GM21576 (cell line): ENCODE data around the gene CFAP210.
"Not testable (repeated sequence)": the region's sequence is repeated elsewhere in the genome, so short reads cannot be mapped to it uniquely, and the experiment has no call there.

Source experiments
- ATAC-seq: cut with Tn5 transposase; IDR thresholded peaks from one replicate; pipeline ENCODE4 v1.9.1; 2021; ENCODE audit warnings: mild to moderate bottlenecking, moderate library complexity; ENCODE audit not compliant: unreplicated experiment

CFAP210 gene

DNA sequence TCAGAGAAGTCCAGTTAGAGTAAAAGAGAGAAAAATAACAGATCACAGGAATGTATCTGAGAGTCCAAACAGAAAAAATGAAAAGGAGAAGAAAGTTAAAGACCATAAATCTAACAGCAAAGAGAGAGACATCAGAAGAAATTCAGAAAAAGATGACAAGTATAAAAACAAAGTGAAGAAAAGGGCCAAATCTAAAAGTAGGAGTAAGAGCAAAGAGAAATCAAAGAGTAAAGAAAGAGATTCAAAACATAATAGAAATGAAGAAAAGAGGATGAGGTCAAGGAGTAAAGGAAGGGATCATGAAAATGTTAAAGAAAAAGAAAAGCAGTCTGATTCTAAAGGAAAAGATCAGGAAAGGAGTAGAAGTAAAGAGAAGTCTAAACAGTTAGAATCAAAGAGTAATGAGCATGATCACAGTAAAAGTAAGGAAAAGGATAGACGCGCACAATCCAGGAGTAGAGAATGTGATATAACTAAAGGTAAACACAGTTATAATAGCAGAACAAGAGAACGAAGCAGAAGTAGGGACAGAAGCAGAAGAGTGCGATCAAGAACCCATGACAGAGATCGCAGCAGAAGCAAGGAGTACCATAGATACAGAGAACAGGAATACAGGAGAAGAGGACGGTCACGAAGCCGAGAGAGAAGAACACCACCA is 57.6 kb downstream of the CFAP210 start:
- no peak for ATAC-seq

GRCh38 chr2:169625781-169626180 is 68.4 kb downstream of the CFAP210 start:
- no peak for ATAC-seq

GRCh38 chr2:169623235-169623634 is 71.0 kb downstream of the CFAP210 start:
- ATAC-seq, result no peak

DNA sequence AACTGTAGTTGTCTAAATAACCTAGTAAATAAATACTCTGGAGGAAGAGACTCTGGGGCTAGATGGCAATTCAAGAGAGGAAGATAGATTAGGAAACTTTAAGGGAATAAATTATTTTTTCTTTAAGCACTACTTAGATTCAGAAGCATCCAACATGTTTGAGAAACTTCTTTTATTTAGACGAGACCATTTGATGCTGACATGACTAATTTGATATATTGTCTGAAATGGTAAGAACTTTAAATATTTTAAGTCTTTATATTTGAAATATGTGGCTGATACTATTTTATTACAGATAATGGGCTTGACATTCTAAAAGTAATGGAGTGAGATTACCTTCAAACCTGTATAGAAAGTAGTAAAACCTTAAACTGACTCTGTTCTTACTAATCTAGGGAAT is 73.7 kb downstream of the CFAP210 start:
- no peak for ATAC-seq

DNA sequence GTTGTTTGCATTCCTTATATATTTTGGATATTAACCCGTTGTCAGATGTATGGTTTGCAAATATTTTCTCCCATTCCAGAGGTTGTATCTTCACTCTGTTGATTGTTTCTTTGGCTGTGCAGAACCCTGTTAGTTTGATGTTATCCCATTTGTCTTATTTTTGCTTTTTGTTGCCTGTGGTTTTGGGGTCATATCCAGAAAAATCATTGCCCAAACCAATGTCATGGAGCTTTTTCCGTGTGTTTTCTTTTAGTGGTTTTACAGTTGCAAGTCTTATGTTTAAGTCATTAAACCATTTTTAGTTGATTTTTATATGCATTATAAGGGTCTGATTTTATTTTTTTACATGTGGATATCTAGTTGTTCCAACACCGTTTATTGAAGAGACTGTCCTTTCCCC is 74.3 kb downstream of the CFAP210 start:
- ATAC-seq, result no peak

GRCh38 chr2:169615982-169616381 is 78.2 kb downstream of the CFAP210 start:
- not testable (repeated sequence) for ATAC-seq

- ATAC-seq, result no peak
These were observed 80.3 kb downstream of the CFAP210 start for GRCh38 chr2:169613876-169614275.

DNA sequence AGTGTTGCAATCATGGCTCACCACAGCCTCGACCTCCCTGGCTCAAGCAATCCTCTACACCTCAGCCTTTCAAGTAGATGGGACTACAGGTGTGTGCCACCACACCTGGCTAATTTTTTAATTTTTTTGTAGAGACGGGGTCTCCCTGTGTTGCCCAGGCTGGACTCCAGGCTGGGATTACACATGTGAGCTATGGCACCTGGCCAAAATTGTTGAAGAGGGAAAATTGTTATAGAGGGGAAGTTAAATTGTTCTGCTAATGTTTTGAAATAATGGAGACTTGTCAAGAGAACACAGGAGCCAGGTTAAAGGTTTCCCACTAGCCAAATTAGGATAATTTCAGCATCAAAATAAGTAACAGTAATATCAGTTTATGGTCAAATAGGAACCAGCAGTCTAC is 84.9 kb downstream of the CFAP210 start:
- no peak for ATAC-seq

DNA sequence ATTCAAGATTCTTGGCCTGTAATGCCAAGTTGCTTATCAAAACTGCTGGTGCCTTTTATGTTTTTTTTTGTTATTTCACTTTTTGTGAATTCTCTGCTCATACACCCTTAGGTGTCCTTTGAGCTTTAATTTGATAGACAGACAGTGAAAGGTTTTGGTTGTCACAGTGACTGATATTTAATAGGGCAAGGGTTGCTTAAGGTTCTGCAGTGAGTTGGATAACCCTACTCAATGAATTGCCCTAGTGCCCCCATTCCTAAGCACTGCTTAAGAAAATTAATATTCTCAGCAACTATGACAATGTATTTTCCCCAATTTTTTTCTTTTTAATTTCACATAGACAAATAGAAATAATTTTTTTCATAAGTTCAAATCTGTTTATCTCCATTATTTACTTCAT is 94.6 kb downstream of the CFAP210 start:
- no peak for ATAC-seq

DNA sequence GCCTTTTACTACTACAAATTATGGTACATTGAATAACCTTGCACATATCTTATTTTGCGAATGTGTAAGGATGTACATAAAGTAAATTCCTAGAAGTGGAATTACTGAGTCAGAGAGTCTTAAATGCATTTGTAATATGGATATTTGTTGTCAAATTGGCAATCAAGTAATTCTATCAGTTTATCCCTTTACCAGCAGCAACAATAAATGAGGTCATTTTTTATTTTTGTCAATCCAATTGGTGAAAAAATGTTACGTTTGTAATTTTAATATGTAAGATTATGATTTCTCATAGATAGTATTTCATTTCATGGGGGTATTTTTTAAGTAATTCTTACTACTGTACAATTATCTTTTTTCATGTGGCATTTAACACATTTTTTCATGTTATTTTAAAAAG is 95.2 kb downstream of the CFAP210 start:
- no peak for ATAC-seq

DNA sequence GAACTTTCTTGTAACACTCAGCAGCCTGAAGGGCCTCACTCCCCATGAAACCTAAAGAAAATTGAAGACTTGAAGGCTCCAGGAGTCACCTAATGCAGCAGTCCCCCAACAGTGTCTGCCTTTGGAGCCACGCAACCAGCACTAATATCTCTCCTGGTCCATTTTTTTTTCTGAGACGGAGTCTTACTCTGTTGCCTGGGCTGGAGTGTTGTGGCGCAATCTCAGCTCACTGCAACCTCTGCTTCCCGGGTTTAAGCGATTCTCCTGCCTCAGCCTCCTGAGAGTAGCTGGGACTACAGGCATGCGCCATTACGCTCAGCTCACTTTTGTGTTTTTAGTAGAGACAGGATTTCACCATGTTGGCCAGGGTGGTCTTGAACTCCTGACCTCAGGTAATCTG is 97.7 kb downstream of the CFAP210 start:
- not testable (repeated sequence) for ATAC-seq
